ENCODE measurements around the gene KIF12.

KIF12 gene

DNA sequence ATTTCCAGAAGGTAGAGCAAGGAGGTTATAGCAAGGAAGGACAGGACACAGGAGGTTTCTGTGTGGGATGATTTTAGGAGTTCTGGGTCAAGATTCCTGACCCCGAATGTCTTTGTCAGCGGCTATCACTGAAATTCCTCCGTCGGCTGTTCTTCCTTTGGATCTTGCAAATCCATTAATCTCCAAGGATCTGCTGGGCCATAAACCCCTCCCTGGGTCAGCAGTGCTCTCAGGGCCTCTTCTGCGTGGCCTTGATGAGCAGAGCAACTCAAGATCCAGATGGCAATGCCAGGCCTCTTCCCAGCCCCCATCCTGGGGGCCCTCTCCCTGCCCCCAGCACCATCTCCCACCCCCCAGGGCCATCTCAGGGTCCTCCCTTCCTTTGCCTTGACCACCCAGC is 40.0 kb upstream of the KIF12 start:
- Histone ChIP-seq H3K4me3 (ENCODE audit: low read depth, low read length, poor library complexity, severe bottlenecking) (no peak overlapping the region), H3K27me3 (ENCODE audit: insufficient read depth, low read length) (0 out of 2 replicates have a peak, but pooled peaks cover 7% of the 10 kb centered on the region)

DNA sequence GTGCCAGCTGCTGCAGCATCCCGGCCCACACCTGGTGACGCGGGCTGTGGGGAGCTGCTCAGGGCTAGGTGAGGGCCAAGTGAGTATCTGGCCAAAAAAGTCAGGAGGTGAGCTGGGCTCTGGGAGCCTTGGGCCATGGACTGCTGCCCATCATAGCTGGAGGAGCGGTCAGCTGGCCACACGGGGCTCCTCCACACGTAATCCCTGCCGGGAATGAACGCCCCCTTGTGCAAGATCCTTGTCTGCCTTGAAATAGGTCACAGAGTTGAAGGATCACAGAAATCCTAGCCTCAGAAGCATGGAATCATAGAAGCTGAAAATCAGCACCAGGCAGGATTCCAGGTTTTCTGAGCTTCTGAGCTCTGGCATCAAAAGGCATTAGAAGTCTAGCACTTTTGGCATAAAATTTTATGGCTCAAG is 39.5 kb upstream of the KIF12 start:
- Histone ChIP-seq H3K27ac (ENCODE audit: low read depth, low read length, poor library complexity, severe bottlenecking) (no peak overlapping the region), H3K4me1 (ENCODE audit: insufficient read depth, low read length, severe bottlenecking) (no peaks in the 10 kb centered on the region), H3K9me3 (ENCODE audit: low read length) (no peaks in the 10 kb centered on the region), H3K9ac (ENCODE audit: low read length) (no peak overlapping the region), H3K79me2 (ENCODE audit: insufficient read depth, low read length) (no peaks in the 10 kb centered on the region), H3K36me3 (ENCODE audit: insufficient read depth, low read length) (no peaks in the 10 kb centered on the region), H3F3A (ENCODE audit: insufficient read depth, low read length) (no peaks in the 10 kb centered on the region), H3K4me3 (ENCODE audit: low read depth, low read length, poor library complexity, severe bottlenecking) (no peak overlapping the region), H3K4me2 (ENCODE audit: low read length) (no peak overlapping the region), H2AFZ (ENCODE audit: low read length) (no peak overlapping the region), H3K9me2 (ENCODE audit: low read depth, low read length) (no peaks in the 10 kb centered on the region), H4K20me1 (ENCODE audit: insufficient read depth, low read length) (no peaks in the 10 kb centered on the region), H3K27me3 (ENCODE audit: insufficient read depth, low read length) (0 out of 2 replicates have a peak, but pooled peaks cover 9% of the 10 kb centered on the region)
- no peak for TF ChIP-seq EZH2 (IDR thresholded peaks at IDR 0.05; ENCODE audit: borderline replicate concordance, low read length)
- TF ChIP-seq, protein P1, sequence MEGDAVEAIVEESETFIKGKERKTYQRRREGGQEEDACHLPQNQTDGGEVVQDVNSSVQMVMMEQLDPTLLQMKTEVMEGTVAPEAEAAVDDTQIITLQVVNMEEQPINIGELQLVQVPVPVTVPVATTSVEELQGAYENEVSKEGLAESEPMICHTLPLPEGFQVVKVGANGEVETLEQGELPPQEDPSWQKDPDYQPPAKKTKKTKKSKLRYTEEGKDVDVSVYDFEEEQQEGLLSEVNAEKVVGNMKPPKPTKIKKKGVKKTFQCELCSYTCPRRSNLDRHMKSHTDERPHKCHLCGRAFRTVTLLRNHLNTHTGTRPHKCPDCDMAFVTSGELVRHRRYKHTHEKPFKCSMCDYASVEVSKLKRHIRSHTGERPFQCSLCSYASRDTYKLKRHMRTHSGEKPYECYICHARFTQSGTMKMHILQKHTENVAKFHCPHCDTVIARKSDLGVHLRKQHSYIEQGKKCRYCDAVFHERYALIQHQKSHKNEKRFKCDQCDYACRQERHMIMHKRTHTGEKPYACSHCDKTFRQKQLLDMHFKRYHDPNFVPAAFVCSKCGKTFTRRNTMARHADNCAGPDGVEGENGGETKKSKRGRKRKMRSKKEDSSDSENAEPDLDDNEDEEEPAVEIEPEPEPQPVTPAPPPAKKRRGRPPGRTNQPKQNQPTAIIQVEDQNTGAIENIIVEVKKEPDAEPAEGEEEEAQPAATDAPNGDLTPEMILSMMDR (IDR thresholded peaks at IDR 0.05; ENCODE audit: low read length) = no peak

More for the DNA sequence above, 40.0 kb upstream of the KIF12 start:
- TF ChIP-seq, protein P1 (IDR thresholded peaks at IDR 0.05; ENCODE audit: low read length) = no peak
- TF ChIP-seq EZH2 (IDR thresholded peaks at IDR 0.05; ENCODE audit: borderline replicate concordance, low read length) = no peak
- Histone ChIP-seq H3K9ac (ENCODE audit: low read length) (no peak overlapping the region), H3K27ac (ENCODE audit: low read depth, low read length, poor library complexity, severe bottlenecking) (no peak overlapping the region), H3K4me2 (ENCODE audit: low read length) (no peak overlapping the region), H3F3A (ENCODE audit: insufficient read depth, low read length) (no peaks in the 10 kb centered on the region), H4K20me1 (ENCODE audit: insufficient read depth, low read length) (no peaks in the 10 kb centered on the region), H3K9me3 (ENCODE audit: low read length) (no peaks in the 10 kb centered on the region), H3K4me1 (ENCODE audit: insufficient read depth, low read length, severe bottlenecking) (no peaks in the 10 kb centered on the region), H2AFZ (ENCODE audit: low read length) (no peak overlapping the region), H3K79me2 (ENCODE audit: insufficient read depth, low read length) (no peaks in the 10 kb centered on the region), H3K36me3 (ENCODE audit: insufficient read depth, low read length) (no peaks in the 10 kb centered on the region), H3K9me2 (ENCODE audit: low read depth, low read length) (no peaks in the 10 kb centered on the region)

DNA sequence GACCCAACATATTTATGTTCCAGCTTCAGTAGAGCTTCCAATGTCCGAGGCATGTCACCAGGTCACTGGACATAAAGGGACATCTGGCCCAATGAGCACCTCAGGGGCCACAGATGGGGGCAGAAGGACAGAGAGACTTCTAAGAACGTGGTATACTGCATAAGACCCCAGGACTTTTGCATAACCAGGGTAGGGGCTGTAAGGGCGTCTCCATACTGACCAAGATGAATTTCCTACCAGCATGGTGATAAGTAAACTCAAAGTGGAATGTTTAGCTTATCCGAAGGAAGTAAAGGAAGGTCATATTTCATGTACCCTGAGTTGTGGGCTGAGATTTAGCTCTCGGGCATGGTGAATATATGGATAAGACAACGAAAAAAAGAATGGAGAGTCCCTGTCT is 38.7 kb upstream of the KIF12 start:
- Histone ChIP-seq H3K9ac (ENCODE audit: low read length) (no peak overlapping the region), H3K27me3 (ENCODE audit: insufficient read depth, low read length) (0 out of 2 replicates have a peak, but pooled peaks cover 11% of the 10 kb centered on the region), H3K9me2 (ENCODE audit: low read depth, low read length) (no peaks in the 10 kb centered on the region), H3F3A (ENCODE audit: insufficient read depth, low read length) (no peaks in the 10 kb centered on the region), H4K20me1 (ENCODE audit: insufficient read depth, low read length) (no peaks in the 10 kb centered on the region), H3K4me1 (ENCODE audit: insufficient read depth, low read length, severe bottlenecking) (no peaks in the 10 kb centered on the region), H3K4me3 (ENCODE audit: low read depth, low read length, poor library complexity, severe bottlenecking) (no peak overlapping the region), H3K9me3 (ENCODE audit: low read length) (no peaks in the 10 kb centered on the region), H3K36me3 (ENCODE audit: insufficient read depth, low read length) (no peaks in the 10 kb centered on the region), H3K27ac (ENCODE audit: low read depth, low read length, poor library complexity, severe bottlenecking) (no peak overlapping the region), H3K79me2 (ENCODE audit: insufficient read depth, low read length) (no peaks in the 10 kb centered on the region), H2AFZ (ENCODE audit: low read length) (no peak overlapping the region), H3K4me2 (ENCODE audit: low read length) (no peak overlapping the region)
- TF ChIP-seq, protein P1 (IDR thresholded peaks at IDR 0.05; ENCODE audit: low read length) = no peak
- TF ChIP-seq EZH2 (IDR thresholded peaks at IDR 0.05; ENCODE audit: borderline replicate concordance, low read length) = no peak
